Measurements from ENCODE around the gene NR5A1.

DNA sequence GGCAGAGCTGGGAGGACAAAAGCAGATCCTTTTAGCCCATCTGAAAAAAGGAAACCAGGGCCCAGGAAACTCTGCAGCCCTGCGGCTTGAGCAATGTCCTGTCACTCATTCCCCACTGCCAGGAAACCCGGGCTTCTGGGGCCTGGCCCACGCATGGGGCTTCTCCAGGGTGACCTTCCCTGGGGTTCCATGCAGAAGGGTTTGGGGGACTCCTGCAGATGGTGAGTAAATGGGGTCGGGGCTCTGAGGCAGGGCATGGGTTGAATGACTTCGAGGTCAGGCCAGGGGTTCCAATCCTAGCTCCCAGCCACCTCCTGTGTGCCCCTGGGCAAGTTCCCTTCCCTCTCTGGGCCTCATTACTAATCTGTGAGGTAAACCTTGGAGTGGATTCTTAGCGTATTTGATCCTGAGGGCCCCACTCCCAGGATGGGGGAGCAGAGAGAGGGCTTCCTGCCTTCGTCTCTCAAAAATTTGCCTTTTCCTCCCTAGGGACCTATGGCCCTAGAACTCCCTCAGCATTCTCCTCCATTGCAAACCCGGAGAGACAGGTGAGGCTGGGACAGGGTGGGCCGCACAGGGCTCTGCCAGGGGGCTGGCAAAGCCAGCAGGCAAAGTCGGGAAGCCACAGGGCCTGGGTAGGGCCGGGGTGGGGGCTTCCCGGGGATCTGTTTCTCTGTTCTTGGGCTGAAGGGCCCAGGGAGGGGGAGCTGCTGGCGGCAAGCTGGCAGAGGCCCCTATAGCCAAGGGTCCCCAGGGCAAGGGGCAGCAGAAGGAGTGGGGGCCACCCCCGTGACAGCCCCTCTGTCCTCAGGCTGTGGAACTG is 31.1 kb downstream of the NR5A1 start:
- TF ChIP-seq, protein P1, sequence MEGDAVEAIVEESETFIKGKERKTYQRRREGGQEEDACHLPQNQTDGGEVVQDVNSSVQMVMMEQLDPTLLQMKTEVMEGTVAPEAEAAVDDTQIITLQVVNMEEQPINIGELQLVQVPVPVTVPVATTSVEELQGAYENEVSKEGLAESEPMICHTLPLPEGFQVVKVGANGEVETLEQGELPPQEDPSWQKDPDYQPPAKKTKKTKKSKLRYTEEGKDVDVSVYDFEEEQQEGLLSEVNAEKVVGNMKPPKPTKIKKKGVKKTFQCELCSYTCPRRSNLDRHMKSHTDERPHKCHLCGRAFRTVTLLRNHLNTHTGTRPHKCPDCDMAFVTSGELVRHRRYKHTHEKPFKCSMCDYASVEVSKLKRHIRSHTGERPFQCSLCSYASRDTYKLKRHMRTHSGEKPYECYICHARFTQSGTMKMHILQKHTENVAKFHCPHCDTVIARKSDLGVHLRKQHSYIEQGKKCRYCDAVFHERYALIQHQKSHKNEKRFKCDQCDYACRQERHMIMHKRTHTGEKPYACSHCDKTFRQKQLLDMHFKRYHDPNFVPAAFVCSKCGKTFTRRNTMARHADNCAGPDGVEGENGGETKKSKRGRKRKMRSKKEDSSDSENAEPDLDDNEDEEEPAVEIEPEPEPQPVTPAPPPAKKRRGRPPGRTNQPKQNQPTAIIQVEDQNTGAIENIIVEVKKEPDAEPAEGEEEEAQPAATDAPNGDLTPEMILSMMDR (IDR thresholded peaks at IDR 0.05) = no peak
- no peak for TF ChIP-seq POLR2A (IDR thresholded peaks at IDR 0.05)

Measured in suprapubic skin (tissue), 3 donors.